Endodermal cell (in vitro differentiated cells): ENCODE results near the gene LGALS14. TPM values are rescaled to one million over a fixed set of nuclear protein-coding genes. Genes with fewer than 3 reads are reported as not detected.
A peak's percentile ranks its signal among the peaks of the same experiment; 100 is the strongest.

Experiments
- DNase-seq: peaks from one replicate; pipeline ENCODE4 v3.0.0-alpha.2; 2017
- H3K27ac ChIP-seq: 2 replicates; pipeline ENCODE4 v1.5.1; 2013; ENCODE audit warnings: mild to moderate bottlenecking, low read depth, low read length, moderate library complexity
- H3K27me3 ChIP-seq: 2 replicates; pipeline ENCODE4 v1.6.1; 2013; ENCODE audit warnings: mild to moderate bottlenecking, low read length, moderate library complexity; ENCODE audit not compliant: insufficient read depth, control insufficient read depth, poor library complexity, severe bottlenecking
- H3K36me3 ChIP-seq: 2 replicates; pipeline ENCODE4 v1.7.0; 2013; ENCODE audit warnings: mild to moderate bottlenecking, low read length, moderate library complexity; ENCODE audit not compliant: control insufficient read depth, insufficient read depth
- H3K4me1 ChIP-seq: one replicate; pipeline ENCODE4 v1.7.0; 2013; ENCODE audit warnings: low read length; ENCODE audit not compliant: control insufficient read depth, insufficient read depth
- H3K4me3 ChIP-seq: 2 replicates; pipeline ENCODE4 v1.5.1; 2013; ENCODE audit warnings: mild to moderate bottlenecking, low read length, moderate library complexity
- H3K9ac ChIP-seq: 2 replicates; pipeline ENCODE4 v1.6.1; 2013; ENCODE audit warnings: mild to moderate bottlenecking, low read length, moderate library complexity; ENCODE audit not compliant: poor library complexity, severe bottlenecking; ENCODE audit errors: extremely low read depth
- H3K9me3 ChIP-seq: 2 replicates; pipeline ENCODE4 v1.6.1; 2013; ENCODE audit warnings: mild to moderate bottlenecking, low read length, moderate library complexity; ENCODE audit not compliant: control insufficient read depth
- H3K27ac Mint-ChIP-seq: 2 replicates; pipeline ENCODE4 v1.8.0; 2020; ENCODE audit warnings: mixed read lengths
- H3K27me3 Mint-ChIP-seq: 2 replicates; pipeline ENCODE4 v1.8.0; 2021; ENCODE audit warnings: mild to moderate bottlenecking, mixed read lengths; ENCODE audit not compliant: insufficient read depth
- H3K36me3 Mint-ChIP-seq: 2 replicates; pipeline ENCODE4 v1.8.0; 2020; ENCODE audit warnings: low read depth, mixed read lengths
- H3K4me1 Mint-ChIP-seq: 2 replicates; pipeline ENCODE4 v1.8.0; 2020; ENCODE audit warnings: mixed read lengths
- H3K4me3 Mint-ChIP-seq: 2 replicates; pipeline ENCODE4 v1.8.0; 2020; ENCODE audit warnings: mild to moderate bottlenecking, moderate library complexity, mixed read lengths
- H3K9me3 Mint-ChIP-seq: 2 replicates; pipeline ENCODE4 v1.8.0; 2020; ENCODE audit warnings: mild to moderate bottlenecking, mixed read lengths
- WGBS, 2 experiments: methylation state at CpG; one replicate each; pipeline versions ENCODE4 v1.1.5 to v1.1.7; 2013; ENCODE audit warnings: missing lambda C conversion rate in 2 of 2, mixed read lengths in 1 of 2; ENCODE audit not compliant: insufficient coverage in 1 of 2, insufficient read length in 1 of 2; 5-methylcytosine and 5-hydroxymethylcytosine counted together
- total RNA-seq, 2 donors: library from RNA; stranded (reverse); fragmentation: NEBNext Ultra II Directional in 1 of 2; extraction: Animal tissue kit (Norgen Biotek cat#: 25700) in 1 of 2; gene quantifications; 2 replicates in 1 of 2; 3 replicates in 1 of 2; pipeline ENCODE4 v1.2.1, GENCODE V29; 2021
- TF ChIP-seq, protein P1 (sequence below): fragments of 200-600 bp; sonication (generic); conservative IDR thresholded peaks from 2 replicates; pipeline ENCODE4 v1.5.0; 2021; ENCODE audit warnings: antibody characterized with exemption, mild to moderate bottlenecking

Gene LGALS14
- total RNA-seq, 2 donors from 2014 or later: not detected

DNA sequence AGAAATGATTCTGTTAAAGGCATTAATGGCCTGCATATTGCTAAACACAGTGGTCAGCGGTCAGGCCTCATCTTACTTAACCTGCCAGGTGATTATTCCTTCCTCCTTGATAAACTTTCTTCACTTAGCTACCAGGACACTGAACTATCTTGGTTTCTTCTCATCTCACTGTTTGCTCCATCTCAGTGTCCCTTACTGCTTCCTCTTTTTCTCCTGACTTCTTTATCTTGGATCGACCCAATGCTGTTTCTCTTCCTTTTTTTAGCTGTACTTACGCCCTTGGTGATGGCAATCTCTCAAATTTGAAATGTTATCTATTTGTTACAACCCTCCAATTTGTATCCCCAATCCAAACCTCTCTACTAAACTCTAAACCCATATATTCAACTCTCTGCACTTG is 41.4 kb downstream of the LGALS14 start:
- Mint-ChIP-seq H3K27ac (no peak overlapping the region), H3K36me3 (no peaks in the 10 kb centered on the region), H3K9me3 (no peaks in the 10 kb centered on the region), H3K4me3 (no peak overlapping the region), H3K4me1 (no peaks in the 10 kb centered on the region), H3K27me3 (peaks cover 8% of the 10 kb centered on the region)
- Histone ChIP-seq H3K27ac (no peak overlapping the region), H3K4me3 (no peak overlapping the region), H3K36me3 (no peaks in the 10 kb centered on the region), H3K27me3 (peaks cover 22% of the 10 kb centered on the region), H3K9ac (no peak overlapping the region), H3K4me1 (no peaks in the 10 kb centered on the region), H3K9me3 (no peaks in the 10 kb centered on the region)
- DNase-seq: no peak
- TF ChIP-seq, protein P1, sequence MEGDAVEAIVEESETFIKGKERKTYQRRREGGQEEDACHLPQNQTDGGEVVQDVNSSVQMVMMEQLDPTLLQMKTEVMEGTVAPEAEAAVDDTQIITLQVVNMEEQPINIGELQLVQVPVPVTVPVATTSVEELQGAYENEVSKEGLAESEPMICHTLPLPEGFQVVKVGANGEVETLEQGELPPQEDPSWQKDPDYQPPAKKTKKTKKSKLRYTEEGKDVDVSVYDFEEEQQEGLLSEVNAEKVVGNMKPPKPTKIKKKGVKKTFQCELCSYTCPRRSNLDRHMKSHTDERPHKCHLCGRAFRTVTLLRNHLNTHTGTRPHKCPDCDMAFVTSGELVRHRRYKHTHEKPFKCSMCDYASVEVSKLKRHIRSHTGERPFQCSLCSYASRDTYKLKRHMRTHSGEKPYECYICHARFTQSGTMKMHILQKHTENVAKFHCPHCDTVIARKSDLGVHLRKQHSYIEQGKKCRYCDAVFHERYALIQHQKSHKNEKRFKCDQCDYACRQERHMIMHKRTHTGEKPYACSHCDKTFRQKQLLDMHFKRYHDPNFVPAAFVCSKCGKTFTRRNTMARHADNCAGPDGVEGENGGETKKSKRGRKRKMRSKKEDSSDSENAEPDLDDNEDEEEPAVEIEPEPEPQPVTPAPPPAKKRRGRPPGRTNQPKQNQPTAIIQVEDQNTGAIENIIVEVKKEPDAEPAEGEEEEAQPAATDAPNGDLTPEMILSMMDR: no peak
- 70 to 87% methylated on average over 3 of the region's 3 CpGs for WGBS, 2 experiments

- Histone ChIP-seq H3K4me1 (no peaks in the 10 kb centered on the region), H3K4me3 (no peak overlapping the region), H3K27ac (no peak overlapping the region), H3K9ac (no peak overlapping the region), H3K36me3 (no peaks in the 10 kb centered on the region), H3K9me3 (no peaks in the 10 kb centered on the region), H3K27me3 (peaks cover 22% of the 10 kb centered on the region)
- H3K27ac Mint-ChIP-seq: no peak overlapping the region
- peak; percentile 63 for DNase-seq
- no peaks in the 10 kb centered on the region for H3K9me3 Mint-ChIP-seq
- H3K4me1 Mint-ChIP-seq: no peaks in the 10 kb centered on the region
- TF ChIP-seq, protein P1: peak; percentile 56
- H3K27me3 Mint-ChIP-seq: peaks cover 8% of the 10 kb centered on the region
- WGBS, 2 experiments: 79 to 85% methylated on average over 2 to 4 of the region's 4 CpGs
- no peak overlapping the region for H3K4me3 Mint-ChIP-seq
- no peaks in the 10 kb centered on the region for H3K36me3 Mint-ChIP-seq
Measured at GRCh38 chr19:39746836-39747529, 42.7 kb downstream of the LGALS14 start.

DNA sequence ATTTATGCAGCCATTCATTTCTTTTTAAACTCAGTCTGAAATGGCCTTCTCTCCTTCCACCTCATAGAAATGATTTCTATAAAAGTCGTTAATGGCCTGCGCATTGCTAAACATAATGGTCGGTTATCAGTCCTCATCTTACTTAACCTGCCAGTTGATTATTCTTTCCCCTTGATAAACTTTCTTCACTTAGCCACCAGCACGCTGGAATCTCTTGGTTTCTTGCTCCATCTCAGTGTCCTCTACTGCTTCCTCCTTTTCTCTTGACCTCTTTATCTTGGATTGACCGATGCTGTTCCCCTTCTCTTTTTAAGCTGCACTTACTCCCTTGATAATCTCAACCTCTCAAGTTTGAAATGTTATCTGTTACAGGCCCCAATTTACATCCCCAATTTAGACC is 45.7 kb downstream of the LGALS14 start:
- TF ChIP-seq, protein P1: no peak
- Mint-ChIP-seq H3K9me3 (no peaks in the 10 kb centered on the region), H3K36me3 (no peaks in the 10 kb centered on the region), H3K4me3 (no peak overlapping the region), H3K4me1 (no peaks in the 10 kb centered on the region), H3K27me3 (peaks cover 4% of the 10 kb centered on the region), H3K27ac (no peak overlapping the region)
- Histone ChIP-seq H3K4me1 (no peaks in the 10 kb centered on the region), H3K4me3 (no peak overlapping the region), H3K9me3 (no peaks in the 10 kb centered on the region), H3K27me3 (peaks cover 30% of the 10 kb centered on the region), H3K9ac (no peak overlapping the region), H3K36me3 (no peaks in the 10 kb centered on the region), H3K27ac (no peak overlapping the region)
- 83 to 91% methylated on average over 5 of the region's 5 CpGs for WGBS, 2 experiments
- DNase-seq: no peak
